GM12892 (cell line): ENCODE results near the gene EPHB2.

Source experiments
- POLR2A ChIP-seq: IDR thresholded peaks from 2 replicates; pipeline ENCODE4 v1.6.1; 2011; ENCODE audit warnings: low read depth, low read length, control low read depth
- TAF1 ChIP-seq: IDR thresholded peaks from 2 replicates; pipeline ENCODE4 v1.6.1; 2011; ENCODE audit warnings: low read depth, mild to moderate bottlenecking, control low read depth, low read length, borderline replicate concordance

DNA sequence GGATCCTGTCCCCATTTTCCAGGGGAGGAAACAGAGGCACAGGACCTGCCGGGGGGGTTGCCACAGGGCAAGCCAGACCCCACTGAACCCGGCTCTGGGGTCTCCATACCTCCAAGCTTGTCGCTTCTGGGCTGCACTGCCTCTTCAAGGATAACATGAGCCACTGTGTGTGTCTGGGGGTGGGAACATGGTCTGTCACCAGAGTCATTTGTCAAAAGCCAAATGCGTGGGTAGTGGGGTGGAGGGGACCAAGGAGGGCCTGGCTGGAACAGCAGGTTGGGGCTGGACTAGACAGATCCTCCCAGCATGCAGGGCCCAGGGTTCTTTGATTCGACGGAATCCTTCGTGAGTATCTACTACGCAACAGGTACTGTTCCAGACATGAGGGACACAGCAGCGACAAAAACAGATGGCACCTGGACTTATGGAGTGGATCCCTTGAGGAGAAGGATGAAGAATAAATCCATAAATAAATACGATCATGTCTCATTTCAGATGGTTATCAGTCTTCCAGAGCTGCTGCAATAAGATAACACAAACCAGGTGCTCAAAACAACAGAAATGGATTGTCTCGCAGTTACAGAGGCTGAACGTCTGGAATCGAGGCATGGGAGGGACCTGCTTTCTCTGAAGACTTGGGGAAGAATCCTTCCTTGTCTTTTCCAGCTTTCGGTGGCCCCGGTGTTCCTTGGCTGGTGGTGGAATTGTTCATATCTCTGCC is 28.9 kb upstream of the EPHB2 start:
- TF ChIP-seq POLR2A (no peak), TAF1 (no peak)
